Non-pigmented ciliary epithelial cell (primary cell): Measurements from ENCODE around the gene UBE2QL1.
A peak's percentile ranks its signal among the peaks of the same experiment; 100 is the strongest.

ENCODE experiments used
- DNase-seq: peaks from one replicate; pipeline ENCODE4 v3.0.0-alpha.2; 2010; ENCODE audit warnings: low read depth

The UBE2QL1 gene

GRCh38 chr5:6448622-6449464 lies at the start of gene UBE2QL1:
UBE2QL1 (plus strand) TSS chr5:6448859; CDS start chr5:6448894, 35 bp downstream.
- DNase-seq, result no peak

GRCh38 chr5:6399980-6400910 lies 48.4 kb upstream of the UBE2QL1 start:
- peak; percentile 8 for DNase-seq

GRCh38 chr5:6401410-6401809 lies 47.2 kb upstream of the UBE2QL1 start:
- no peak for DNase-seq

GRCh38 chr5:6402939-6403338 lies 45.7 kb upstream of the UBE2QL1 start:
- DNase-seq, result no peak

GRCh38 chr5:6403416-6403815 lies 45.2 kb upstream of the UBE2QL1 start:
- DNase-seq, result no peak

GRCh38 chr5:6404129-6404528 lies 44.5 kb upstream of the UBE2QL1 start:
- DNase-seq, result no peak

- no peak for DNase-seq
These were observed 43.1 kb upstream of the UBE2QL1 start for GRCh38 chr5:6405591-6405990.

GRCh38 chr5:6407558-6408259 lies 41.0 kb upstream of the UBE2QL1 start:
- DNase-seq, result no peak

GRCh38 chr5:6408260-6408596 lies 40.4 kb upstream of the UBE2QL1 start:
- DNase-seq, result no peak

GRCh38 chr5:6408627-6409446 lies 39.8 kb upstream of the UBE2QL1 start:
- DNase-seq, result no peak

- no peak for DNase-seq
These were observed 38.2 kb upstream of the UBE2QL1 start for GRCh38 chr5:6410421-6410820.

GRCh38 chr5:6411141-6411540 lies 37.5 kb upstream of the UBE2QL1 start:
- DNase-seq, result no peak

- DNase-seq, result no peak
These were observed 35.8 kb upstream of the UBE2QL1 start for GRCh38 chr5:6412811-6413210.

GRCh38 chr5:6417657-6418056 lies 31.0 kb upstream of the UBE2QL1 start:
- no peak for DNase-seq

- DNase-seq, result no peak
These were observed 29.9 kb upstream of the UBE2QL1 start for GRCh38 chr5:6418679-6419276.

- no peak for DNase-seq
These were observed 29.3 kb upstream of the UBE2QL1 start for GRCh38 chr5:6419340-6419852.

- no peak for DNase-seq
These were observed 25.1 kb upstream of the UBE2QL1 start for GRCh38 chr5:6423327-6424109.

- no peak for DNase-seq
These were observed 24.5 kb upstream of the UBE2QL1 start for GRCh38 chr5:6424110-6424659.

- no peak for DNase-seq
These were observed 24.0 kb upstream of the UBE2QL1 start for GRCh38 chr5:6424700-6425099.

GRCh38 chr5:6427694-6428093 lies 21.0 kb upstream of the UBE2QL1 start:
- no peak for DNase-seq
